HL-60 (cell line): Measurements from ENCODE around the gene ITPR3.

Experiments used
- GABPA ChIP-seq: IDR thresholded peaks from 2 replicates; pipeline ENCODE4 v1.6.1; 2012; ENCODE audit warnings: low read depth
- POLR2AphosphoS5 ChIP-seq: IDR thresholded peaks from 2 replicates; pipeline ENCODE4 v1.6.1; 2012; ENCODE audit warnings: low read depth
- SPI1 ChIP-seq: IDR thresholded peaks from 2 replicates; pipeline ENCODE4 v1.6.1; 2012; ENCODE audit warnings: low read depth, mild to moderate bottlenecking, borderline replicate concordance
- TF ChIP-seq, protein P1 (sequence below): IDR thresholded peaks from one replicate; pipeline ENCODE4 v1.5.1; 2011; ENCODE audit warnings: low read length, control low read depth, inconsistent platforms; ENCODE audit not compliant: insufficient read depth
- TF ChIP-seq, protein P2 (sequence below): IDR thresholded peaks from 2 replicates; pipeline ENCODE4 v1.6.1; 2012; ENCODE audit warnings: low read depth; ENCODE audit not compliant: insufficient replicate concordance

DNA sequence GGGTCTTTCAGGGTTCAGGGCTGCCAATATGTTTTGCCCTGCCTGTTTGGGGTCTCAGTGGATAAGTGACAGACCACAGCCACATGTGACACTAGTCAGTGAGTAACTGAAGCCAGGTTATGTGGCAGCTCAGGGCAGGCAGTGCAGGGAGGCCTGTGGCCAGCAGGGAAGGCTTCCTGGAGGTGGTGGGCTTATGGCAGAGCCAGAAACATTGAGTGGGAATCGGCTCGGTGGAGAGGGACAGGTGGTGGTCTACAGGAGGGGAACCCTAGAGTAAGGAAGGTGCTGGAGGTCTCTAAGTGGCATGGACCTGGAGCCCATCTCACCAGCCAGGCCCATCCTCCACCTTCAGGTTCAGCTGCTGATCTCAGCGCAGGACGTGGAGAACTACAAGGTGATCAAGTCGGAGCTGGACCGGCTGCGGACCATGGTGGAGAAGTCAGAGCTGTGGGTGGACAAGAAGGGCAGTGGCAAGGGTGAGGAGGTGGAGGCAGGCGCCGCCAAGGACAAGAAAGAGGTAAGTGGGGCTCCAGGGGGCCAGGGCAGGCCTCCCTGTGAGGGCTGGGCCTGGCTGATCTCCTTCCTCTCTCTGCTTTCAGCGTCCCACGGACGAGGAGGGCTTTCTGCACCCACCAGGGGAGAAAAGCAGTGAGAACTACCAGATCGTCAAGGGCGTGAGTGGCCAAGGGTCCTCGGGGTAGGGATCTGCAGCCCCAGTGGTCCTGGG, 55.5 kb downstream of the ITPR3 start:
- TF ChIP-seq, protein P1, sequence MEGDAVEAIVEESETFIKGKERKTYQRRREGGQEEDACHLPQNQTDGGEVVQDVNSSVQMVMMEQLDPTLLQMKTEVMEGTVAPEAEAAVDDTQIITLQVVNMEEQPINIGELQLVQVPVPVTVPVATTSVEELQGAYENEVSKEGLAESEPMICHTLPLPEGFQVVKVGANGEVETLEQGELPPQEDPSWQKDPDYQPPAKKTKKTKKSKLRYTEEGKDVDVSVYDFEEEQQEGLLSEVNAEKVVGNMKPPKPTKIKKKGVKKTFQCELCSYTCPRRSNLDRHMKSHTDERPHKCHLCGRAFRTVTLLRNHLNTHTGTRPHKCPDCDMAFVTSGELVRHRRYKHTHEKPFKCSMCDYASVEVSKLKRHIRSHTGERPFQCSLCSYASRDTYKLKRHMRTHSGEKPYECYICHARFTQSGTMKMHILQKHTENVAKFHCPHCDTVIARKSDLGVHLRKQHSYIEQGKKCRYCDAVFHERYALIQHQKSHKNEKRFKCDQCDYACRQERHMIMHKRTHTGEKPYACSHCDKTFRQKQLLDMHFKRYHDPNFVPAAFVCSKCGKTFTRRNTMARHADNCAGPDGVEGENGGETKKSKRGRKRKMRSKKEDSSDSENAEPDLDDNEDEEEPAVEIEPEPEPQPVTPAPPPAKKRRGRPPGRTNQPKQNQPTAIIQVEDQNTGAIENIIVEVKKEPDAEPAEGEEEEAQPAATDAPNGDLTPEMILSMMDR, result no peak
- TF ChIP-seq, protein P2, sequence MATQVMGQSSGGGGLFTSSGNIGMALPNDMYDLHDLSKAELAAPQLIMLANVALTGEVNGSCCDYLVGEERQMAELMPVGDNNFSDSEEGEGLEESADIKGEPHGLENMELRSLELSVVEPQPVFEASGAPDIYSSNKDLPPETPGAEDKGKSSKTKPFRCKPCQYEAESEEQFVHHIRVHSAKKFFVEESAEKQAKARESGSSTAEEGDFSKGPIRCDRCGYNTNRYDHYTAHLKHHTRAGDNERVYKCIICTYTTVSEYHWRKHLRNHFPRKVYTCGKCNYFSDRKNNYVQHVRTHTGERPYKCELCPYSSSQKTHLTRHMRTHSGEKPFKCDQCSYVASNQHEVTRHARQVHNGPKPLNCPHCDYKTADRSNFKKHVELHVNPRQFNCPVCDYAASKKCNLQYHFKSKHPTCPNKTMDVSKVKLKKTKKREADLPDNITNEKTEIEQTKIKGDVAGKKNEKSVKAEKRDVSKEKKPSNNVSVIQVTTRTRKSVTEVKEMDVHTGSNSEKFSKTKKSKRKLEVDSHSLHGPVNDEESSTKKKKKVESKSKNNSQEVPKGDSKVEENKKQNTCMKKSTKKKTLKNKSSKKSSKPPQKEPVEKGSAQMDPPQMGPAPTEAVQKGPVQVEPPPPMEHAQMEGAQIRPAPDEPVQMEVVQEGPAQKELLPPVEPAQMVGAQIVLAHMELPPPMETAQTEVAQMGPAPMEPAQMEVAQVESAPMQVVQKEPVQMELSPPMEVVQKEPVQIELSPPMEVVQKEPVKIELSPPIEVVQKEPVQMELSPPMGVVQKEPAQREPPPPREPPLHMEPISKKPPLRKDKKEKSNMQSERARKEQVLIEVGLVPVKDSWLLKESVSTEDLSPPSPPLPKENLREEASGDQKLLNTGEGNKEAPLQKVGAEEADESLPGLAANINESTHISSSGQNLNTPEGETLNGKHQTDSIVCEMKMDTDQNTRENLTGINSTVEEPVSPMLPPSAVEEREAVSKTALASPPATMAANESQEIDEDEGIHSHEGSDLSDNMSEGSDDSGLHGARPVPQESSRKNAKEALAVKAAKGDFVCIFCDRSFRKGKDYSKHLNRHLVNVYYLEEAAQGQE, result no peak
- no peak for TF ChIP-seq POLR2AphosphoS5
- no peak for TF ChIP-seq GABPA
- TF ChIP-seq SPI1, result no peak
